HG03457 (cell line): ENCODE results near the gene DIRAS1.
A peak's percentile ranks its signal among the peaks of the same experiment; 100 is the strongest.

Experiments used
- ATAC-seq: cut with Tn5 transposase; IDR thresholded peaks from one replicate; pipeline ENCODE4 v1.9.1; 2021; ENCODE audit warnings: moderate number of reproducible peaks; ENCODE audit not compliant: unreplicated experiment

Gene DIRAS1

DNA sequence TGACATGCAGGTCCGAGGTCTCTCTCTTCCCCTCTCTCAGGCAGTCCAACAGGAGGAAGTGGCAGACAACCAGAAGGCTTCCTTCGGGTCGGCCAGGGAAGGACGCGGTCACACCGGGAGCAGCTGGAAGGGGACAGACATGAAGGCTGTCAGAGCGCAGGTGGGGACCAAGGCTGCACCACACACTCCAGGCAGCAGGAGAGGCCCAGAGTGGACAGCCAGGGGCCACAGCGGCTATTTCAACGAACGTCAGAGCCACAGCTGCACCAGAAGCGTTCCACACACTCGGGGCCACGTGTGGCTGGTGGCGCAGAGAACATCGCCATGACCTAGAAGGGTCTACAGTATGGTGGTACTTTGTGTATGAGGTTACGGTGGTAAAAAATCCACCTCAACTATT is 34.6 kb upstream of the DIRAS1 start:
- ATAC-seq, result no peak

DNA sequence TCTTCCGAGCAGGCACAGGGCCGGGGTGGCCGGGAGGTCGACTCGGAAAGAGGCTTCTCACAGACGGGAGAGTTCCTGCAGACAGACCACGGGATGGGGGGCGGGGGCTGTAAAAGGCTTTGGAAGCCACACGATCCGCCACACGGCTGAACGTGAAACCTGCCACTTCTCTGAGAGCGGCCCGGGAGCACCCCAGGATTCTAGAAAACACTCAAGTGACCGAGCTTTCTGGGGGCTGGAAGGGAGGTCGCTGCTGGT is 34.2 kb upstream of the DIRAS1 start:
- ATAC-seq, result no peak

DNA sequence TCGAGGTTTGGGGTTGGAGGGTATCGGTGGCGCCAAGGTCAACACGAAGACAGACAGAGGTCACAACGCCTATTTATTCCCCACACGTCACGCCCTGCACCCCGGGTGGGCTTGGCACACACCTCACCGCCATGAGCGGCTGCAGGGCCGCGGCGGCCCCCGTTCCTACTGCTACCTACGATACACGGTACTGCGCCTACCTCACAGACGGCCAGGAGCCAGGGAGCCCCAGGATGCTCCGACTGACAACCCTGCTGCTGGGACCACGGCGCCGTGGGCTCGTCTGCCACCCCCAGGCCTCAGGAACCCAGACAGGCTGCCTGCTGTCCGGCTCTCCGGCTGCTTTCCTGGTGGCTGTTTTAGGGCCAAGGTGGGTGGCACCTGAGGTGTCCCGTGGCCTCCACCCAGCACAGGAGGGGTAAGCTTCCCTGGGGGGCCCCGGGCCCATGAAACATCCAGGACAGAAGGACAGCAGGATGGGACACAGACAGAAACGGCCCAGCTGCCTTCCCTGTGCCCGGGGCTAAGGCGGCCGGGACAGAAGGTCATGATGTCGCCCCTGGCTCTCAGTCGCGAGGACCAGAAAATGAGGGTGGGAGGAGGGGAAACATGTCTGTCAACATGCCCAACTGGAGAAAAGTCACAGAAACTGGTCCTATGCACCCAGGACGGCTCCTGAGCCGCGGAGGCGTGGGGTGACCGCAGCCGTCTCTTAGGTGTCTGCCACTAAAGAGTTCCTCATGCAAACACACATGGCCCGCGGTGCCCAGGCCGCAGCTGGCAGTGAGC is 33.7 kb upstream of the DIRAS1 start:
- ATAC-seq, result no peak

DNA sequence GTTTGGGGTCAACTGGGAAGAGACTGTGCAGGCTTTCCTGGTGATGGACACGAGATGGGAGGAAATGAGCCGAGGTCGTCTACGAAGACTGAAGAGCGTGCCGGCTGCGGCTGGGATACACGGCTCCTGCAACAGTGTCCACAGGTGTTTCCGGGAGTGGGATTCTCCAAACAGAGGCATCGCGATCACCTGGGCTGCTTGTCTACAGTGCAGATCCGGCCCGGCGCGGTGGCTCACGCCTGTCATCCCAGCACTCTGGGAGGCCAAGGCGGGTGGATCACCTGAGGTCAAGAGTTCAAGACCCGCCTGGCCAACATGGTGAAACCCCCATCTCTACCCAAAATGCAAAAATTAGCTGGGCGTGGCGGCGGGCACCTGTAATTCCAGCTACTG is 30.3 kb upstream of the DIRAS1 start:
- no peak for ATAC-seq

DNA sequence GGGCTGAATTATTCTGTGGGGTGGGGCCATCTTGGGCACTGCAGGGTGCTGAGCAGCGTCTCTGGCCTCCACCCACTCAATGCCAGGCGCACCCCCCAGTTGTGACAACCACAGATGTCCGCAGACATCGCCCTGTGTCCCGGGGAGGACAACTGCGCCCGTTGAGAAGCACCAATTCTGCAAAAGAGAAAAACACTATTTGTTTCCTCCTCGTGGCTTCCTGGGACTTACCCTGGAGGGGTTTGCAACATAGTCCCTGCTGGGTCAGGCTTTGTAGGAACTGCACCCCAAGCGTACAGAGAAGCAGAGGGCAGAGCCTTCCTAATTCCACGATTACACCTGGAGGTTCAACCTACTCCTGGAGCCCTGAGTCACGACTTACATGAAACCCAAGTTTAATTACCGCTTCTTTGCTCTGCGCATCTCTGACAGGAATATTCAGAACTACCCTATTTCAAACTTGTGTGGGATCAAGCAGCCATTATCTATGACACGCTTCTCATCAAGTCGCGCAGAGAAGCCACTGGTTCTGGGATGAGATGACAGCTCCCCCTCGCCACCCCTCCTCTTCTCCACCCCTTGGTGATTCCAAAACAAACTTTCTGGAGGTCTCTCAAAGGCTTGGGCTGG is 29.8 kb upstream of the DIRAS1 start:
- no peak for ATAC-seq

DNA sequence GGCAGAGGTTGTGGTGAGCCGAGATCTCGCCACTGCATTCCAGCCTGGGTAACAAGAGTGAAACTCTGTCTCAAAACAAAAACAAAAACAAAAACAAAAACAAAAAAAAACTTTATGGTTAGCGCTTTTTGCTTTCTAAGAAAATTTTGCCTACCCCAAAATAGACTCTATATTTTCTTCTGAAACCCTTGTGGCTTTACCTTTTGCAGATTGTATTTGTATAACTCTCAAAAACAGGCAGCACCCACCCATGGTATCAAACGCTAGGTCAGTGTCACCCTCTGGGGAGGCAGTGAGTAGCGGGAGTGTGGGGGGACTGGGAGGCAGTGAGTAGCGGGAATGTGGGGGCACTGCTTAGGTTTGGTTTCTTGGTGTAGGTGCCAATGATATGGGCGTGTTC is 26.2 kb upstream of the DIRAS1 start:
- no peak for ATAC-seq

DNA sequence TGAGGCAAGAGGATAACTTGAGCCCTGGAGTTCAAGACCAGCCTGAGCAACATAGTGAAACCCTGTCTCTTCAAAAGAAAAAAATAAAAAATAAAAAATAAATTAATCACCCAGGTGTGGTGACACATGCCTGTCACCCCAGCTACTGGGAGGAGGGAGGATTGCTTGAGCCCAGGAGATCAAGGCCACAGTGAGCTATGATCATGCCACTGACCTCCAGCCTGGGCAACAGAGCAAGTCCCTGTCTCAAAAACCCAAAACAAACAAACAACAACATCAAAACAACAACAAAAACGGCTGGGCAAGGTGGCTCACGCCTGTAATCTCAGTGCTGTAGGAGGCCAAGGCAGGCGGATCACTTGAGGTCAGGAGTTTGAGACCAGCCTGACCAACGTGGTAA is 22.9 kb upstream of the DIRAS1 start:
- ATAC-seq, result no peak

DNA sequence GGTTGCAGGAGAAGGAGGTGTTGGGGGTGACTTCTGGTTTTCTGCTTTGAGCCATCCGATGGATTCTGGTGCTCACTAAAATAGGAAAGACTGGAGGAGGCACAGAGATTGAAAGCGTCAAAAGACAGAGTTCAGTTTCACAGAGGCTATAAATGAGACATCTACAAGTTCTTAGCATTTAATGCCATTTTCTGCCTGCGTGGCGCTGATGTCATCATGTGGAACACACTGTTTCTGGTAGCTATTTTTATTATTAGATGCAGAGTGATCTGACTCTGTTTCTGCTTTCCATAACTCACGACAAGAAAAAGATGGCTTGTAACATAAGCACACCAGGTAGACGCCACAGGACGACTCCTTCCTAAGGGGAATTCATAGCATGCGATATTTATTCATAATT is 21.9 kb upstream of the DIRAS1 start:
- no peak for ATAC-seq

DNA sequence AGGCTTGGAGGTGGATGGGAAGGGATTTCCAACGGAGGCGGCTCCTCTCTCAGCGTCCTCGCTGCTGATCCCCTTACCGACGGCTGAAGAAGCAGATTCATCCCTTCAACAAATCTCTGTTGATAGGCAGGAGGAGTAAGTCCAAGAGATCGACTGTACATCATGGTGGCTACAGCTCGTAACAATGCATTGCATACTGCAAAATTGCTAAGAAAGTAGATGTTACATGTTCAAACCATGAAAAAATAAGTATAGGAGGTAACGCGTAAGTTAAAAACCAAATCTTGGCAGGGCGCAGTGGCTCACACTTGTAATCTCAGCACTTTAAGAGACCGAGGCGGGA is 19.1 kb upstream of the DIRAS1 start:
- no peak for ATAC-seq

DNA sequence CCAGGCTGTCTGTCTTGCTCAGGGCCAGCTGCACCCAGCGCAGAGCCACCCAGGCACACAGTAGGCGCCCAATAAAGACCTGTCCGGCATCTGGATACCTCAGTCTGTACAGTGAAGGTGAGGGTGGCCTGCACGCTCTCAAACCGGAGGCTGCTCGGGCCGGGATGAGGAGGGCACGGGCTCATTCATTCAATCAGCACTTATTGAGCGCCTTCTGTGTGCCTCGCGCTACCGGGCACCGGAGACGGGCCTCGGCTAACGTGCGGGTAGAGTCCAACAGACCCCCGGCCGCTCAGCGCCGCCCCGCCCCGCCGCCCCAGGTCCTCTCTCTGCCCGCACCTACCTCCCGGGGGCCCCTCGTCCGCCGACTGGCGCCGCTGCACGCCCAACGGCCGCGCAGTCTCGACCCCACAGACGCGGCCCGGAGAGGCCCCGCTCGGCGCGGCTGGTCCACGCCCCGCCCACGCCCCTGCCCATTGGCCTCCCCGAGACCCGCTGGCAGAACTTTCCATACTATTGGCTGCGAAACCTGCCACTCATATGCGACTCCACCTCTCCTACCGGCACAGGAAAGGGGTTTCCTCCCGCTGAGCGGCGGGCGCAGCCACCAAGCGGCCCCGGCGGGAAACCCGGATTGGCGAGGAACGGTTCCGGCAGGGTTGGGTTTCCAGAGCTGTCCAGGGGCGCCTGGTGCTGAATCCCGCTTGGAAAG is 18.6 kb upstream of the DIRAS1 start, which contains the start of gene SLC39A3:
TSS of gene SLC39A3 (minus strand) at position 416 of the 712 bp plus-strand sequence. CDS start 2,760 bp downstream, outside the sequence.
- peak; percentile 74 for ATAC-seq

DNA sequence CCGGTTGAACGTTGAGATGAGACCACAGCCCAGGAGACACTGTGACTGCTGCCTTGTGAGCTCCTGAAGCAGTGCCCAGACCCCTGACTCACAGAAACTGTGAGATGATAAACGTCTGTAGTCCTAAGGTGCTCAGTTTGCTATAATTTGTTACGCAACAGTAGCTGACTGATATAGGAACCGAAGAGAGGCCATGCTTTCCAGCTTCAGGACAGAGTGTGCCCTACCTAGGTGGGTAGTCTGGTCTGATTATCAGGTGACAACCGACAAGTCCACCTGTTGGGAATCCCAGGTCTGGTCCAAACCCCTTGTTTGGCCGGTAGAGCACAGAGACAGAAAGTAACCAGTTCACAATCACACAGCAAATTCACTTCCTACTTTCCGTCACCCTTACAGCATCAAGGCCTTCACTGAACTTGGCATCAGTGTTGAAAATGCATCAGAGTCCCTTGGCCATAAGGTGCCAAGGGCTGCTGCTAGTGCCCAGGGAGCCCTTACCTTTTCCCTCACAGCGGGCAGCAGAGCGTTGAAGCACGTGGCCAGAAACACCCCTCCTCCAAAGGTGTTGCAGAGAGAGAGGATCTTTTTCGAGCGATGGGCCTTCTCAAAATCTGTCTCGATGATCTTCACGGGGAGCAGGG is 15.5 kb upstream of the DIRAS1 start:
- no peak for ATAC-seq

DNA sequence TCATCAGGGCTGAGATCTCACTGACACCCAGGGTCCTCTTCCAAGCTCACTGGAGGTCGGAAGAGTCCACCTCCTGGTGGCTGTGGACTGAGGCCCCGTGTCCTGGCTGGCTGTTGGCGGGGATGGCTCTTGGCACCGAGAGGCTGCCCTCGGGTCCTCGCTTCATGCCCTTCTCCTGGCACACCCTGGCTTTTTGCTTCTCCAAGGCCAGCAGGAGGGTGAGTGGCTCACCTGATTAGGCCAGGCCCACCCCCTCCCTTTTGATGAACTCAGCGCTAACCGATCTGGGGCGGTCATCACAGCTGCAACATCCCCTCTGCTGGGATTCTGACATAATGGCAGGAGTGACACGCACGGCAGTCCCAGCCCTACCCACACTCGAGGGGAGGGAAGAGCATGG is 14.2 kb upstream of the DIRAS1 start:
- ATAC-seq, result no peak

DNA sequence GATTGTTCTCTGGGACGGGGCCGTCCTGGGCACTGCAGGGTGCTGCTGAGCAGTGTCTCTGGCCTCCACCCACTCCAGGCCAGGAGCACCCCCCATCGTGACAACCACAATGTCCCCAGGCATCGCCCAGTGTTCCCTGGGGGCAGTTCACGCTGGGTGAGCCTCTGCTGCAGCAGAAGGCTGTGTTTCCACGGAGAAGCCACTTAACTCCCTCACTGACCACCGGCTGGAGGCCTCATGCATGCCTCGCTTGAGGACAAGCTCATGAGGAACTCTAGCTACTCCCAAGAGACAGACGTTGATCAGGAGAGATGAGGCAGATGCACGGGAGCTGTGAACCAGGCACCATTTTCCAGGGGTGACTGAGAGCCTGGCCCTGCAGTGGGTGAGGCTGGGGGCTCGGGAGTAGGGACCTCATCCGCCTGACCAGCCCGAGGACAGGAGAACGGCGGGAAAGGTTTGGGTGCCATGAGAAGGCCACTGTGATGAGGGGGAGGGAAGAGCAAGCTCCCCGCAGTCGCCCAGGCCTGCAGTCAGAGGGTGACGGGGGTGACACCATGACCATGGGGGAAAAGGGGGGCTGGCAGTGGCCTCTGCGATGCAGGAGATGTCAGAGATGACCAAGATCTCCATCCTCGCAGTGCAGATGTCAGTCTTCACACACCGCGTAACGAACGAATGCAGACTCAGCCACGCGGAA is 13.6 kb upstream of the DIRAS1 start:
- ATAC-seq, result no peak

DNA sequence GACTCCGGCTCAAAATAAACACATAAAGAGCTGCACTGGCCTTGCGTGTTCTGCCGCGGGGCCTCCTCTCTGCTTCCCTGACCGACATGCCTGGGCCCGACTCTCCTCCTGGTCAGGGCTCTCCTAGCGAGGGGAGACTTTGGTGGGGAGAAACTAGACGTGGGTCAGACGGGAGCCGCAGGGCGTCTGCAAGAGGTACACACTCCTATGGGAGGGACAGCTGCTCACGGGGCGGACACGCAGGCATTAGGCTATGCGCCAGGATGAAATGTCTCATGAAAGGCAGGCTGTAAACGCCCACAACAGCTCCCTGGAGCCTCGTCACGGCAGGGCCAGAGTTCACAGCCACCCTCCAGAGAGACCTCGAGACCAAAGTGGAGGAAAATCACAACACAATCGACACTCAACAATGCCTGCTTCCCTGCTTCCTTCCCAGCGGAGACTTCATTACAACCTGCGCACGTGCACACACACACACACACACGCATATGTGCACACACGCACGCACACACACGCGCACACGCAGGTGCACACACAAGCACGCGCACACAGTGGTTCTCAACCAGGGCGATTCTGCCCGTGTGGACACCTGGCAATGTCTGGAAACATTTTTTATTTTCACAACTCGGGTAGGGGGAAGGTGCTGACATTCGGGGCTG is 12.9 kb upstream of the DIRAS1 start:
- no peak for ATAC-seq

DNA sequence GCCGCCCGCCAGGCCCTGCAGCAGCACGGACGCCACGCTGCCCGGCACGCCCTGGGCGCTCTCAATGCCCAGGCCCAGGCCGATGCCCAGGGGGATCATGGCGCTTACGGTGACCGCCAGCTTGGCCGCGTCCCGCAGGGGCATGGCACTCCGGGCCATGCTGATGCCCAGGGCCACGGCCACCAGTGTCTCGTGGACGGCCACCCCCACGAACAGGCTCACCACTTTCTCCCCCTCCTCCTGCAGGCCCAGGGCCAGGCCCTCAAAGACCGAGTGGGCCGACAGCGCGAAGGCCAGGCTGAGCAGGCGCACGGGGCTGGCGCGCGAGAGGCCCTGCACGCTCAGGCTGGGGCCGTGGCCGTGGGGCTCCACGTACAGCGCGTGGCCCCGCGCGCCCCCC is 11.7 kb upstream of the DIRAS1 start:
- ATAC-seq, result no peak

DNA sequence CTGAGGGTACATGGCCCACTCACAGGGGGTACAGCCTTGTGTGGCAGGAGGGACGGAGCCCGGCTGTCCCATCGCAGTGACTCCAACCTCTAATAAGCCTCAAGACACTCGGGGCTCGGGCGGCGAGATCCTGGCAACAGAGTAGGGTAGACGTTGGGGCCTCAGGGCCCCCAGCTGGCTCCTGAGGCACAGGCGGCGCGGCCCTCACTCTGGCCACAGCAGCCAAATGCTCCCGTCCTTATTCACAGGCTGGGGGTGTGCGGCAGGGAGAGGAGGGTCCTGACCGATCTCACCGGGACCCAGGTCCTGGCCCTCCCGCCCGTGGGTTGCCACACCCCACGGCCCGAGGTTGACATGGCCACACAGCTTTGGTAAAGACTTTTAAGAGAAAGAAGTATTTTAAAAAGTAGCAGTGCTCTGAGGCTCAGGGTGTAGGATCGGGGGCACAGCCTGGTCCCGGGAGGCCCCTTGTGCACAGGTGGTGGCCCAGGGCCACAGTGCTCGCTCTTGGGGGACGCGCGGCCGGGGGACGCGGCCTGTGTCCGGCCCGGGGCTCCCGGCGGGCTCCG is 11.1 kb upstream of the DIRAS1 start:
- ATAC-seq, result no peak

DNA sequence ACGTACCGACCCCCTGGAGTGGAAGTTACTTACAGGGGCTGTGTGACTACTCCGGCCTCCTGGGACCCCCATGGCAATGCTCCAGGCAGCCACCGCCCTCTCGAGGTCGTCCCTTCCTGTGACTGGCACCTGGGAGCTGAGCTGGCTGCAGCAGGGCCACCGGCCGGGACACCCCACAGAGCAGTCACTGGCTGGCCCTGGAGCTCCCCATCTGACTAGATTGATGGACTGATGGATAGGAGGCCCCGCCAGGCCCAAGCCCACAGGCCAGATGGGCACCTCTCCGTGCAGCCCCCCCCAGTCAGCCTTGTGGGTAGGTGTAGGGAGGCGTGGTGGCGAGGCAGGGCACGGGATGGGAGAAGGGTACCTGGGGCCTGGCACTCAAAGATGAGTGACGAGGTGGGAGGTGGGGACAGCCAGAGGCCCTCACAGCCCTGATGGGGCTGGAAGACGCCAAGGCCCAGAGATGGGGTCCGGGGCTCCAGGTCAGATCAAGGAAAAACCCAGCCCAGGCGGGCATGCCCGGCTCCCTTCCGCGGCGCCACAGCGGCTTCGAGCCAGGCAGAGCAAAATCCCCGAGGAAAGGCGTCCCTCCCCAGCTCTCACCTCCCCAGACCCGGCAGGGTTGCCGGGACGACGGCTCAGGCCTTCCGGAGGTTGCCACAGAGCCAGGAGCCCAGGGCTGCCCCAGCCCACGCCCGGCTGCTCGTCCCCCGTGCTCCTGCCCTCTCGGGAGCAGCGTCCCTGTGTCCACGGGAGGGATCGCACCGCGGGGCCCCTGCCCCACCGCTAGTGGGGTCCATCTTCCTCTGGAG is 10.2 kb upstream of the DIRAS1 start:
- ATAC-seq, result no peak

DNA sequence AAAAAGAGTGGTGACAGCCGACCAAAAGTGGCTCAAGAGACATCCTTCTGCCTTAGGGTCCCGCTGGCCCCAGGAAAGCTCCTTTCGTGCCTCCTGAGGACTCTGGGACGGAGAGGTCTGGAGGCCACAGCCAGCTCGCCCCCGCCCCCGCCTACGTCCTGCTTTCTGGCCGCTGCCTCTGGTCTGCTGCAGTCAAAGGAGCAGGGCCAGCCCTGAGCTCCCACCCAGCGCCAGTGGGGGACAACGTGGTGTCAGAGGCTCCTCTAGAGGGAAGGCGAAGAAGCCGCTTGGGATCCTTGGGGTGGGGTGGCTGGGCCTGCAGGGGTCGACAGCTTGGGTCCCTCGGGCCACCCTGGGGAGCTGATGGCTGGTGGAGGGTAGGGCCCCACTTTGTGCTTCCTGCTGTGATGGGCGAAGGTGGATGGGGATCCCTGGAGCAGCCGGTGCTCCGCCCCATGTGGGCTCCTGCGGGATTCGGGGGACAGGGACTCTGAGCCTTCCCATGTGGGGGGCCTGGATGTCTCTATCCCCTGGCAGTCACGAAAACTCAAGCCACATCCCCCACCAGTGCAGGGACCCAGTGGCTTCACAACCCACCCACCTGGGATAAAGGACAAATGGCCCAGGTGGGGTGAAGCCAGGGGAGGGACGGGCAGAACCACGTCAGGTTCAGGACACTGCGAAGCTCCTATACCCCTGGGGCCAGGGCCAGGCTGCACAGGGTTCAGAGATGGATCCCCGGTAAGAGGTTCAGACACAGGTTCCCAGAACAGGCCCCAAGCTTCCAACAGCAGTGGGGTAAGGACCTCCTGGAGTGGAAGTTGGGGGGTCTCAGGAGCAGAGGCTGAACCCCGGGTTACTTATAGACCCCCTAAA is 9.0 kb upstream of the DIRAS1 start:
- no peak for ATAC-seq
